NCI-H345 (cell line): ENCODE results near the gene XPC.
A peak's percentile ranks its signal among the peaks of the same experiment; 100 is the strongest.
"Not testable (repeated sequence)": the region's sequence is repeated elsewhere in the genome, so short reads cannot be mapped to it uniquely, and the experiment has no call there.

Experiments
- DNase-seq: peaks from one replicate; lab custom pipeline; 2025; lab: John Stamatoyannopoulos, UW

Gene XPC

GRCh38 chr3:14133188-14133800 lies 45.1 kb downstream of the XPC start:
- no peak for DNase-seq

GRCh38 chr3:14132689-14133088 lies 45.7 kb downstream of the XPC start:
- no peak for DNase-seq

- DNase-seq, result no peak
These were observed 46.3 kb downstream of the XPC start for GRCh38 chr3:14132120-14132519.

- no peak for DNase-seq
These were observed 47.3 kb downstream of the XPC start for GRCh38 chr3:14131134-14131533.

- DNase-seq, result no peak
These were observed 47.7 kb downstream of the XPC start for GRCh38 chr3:14130707-14131106.

- DNase-seq, result no peak
These were observed 48.2 kb downstream of the XPC start for GRCh38 chr3:14130230-14130629.

- no peak for DNase-seq
These were observed 49.1 kb downstream of the XPC start for GRCh38 chr3:14129296-14129695.

- no peak for DNase-seq
These were observed 49.7 kb downstream of the XPC start for GRCh38 chr3:14128724-14129123.

- DNase-seq, result no peak
These were observed 50.8 kb downstream of the XPC start for GRCh38 chr3:14127516-14128161.

- no peak for DNase-seq
These were observed 51.4 kb downstream of the XPC start for GRCh38 chr3:14126887-14127505.

- DNase-seq, result no peak
These were observed 52.1 kb downstream of the XPC start for GRCh38 chr3:14126017-14126886.

- DNase-seq, result peak; percentile 27
These were observed 53.0 kb downstream of the XPC start for GRCh38 chr3:14125193-14126016.

- DNase-seq, result peak; percentile 96
These were observed 53.7 kb downstream of the XPC start, which contains the start of the genes CHCHD4 and TMEM43 for GRCh38 chr3:14124615-14125192. CHCHD4 (minus strand) TSS chr3:14124870; CDS start chr3:14124676, 194 bp downstream. TMEM43 (plus strand) TSS chr3:14125052; CDS start chr3:14125194, 142 bp downstream.

- DNase-seq, result peak; percentile 28
These were observed 54.2 kb downstream of the XPC start for GRCh38 chr3:14124223-14124614.

- DNase-seq, result no peak
These were observed 54.8 kb downstream of the XPC start for GRCh38 chr3:14123308-14124222.

- DNase-seq, result no peak
These were observed 56.1 kb downstream of the XPC start for GRCh38 chr3:14122301-14122700.

- DNase-seq, result no peak
These were observed 56.5 kb downstream of the XPC start for GRCh38 chr3:14121859-14122258.

GRCh38 chr3:14120921-14121448 lies 57.4 kb downstream of the XPC start:
- not testable (repeated sequence) for DNase-seq

- DNase-seq, result no peak
These were observed 58.1 kb downstream of the XPC start for GRCh38 chr3:14120111-14120920.
